ENCODE results near the gene ARHGAP29. TPM values are rescaled to one million over a fixed set of nuclear protein-coding genes. Genes with fewer than 3 reads are reported as not detected.

Gene ARHGAP29
- total RNA-seq, 1 donor from 2014 or later = 187 TPM

DNA sequence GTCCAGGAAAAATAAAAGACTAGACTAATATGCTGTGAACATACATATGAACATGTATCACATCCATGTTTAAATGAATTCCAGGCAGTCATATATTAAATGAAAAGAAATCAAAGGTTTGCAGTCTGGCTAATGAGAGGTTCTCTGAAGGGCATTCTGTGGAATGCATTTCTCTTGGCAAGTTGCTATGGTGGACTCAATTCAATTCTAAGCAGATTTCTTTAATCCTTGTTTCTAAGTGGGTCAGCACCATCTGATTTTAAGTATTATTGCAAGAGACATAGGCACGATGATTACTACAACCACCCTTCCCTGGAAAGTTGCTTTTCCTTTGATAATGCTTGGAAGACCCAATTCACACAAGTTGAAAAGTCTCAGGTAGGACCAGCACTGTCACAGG, 92.5 kb downstream of the ARHGAP29 start:
- no peaks in the 10 kb centered on the region for H3K9me3 Mint-ChIP-seq (ENCODE audit: unreplicated experiment)
- peaks cover 43% of the 10 kb centered on the region for H3K4me1 Mint-ChIP-seq (ENCODE audit: unreplicated experiment)
- H3K36me3 Mint-ChIP-seq (ENCODE audit: unreplicated experiment) = no peaks in the 10 kb centered on the region
- no peak overlapping the region for H3K27ac Mint-ChIP-seq (ENCODE audit: unreplicated experiment)
- H3K4me3 Mint-ChIP-seq (ENCODE audit: unreplicated experiment) = no peak overlapping the region
- no peak for DNase-seq (ENCODE audit: extremely low spot score, unreplicated experiment)
- TF ChIP-seq, protein P1, sequence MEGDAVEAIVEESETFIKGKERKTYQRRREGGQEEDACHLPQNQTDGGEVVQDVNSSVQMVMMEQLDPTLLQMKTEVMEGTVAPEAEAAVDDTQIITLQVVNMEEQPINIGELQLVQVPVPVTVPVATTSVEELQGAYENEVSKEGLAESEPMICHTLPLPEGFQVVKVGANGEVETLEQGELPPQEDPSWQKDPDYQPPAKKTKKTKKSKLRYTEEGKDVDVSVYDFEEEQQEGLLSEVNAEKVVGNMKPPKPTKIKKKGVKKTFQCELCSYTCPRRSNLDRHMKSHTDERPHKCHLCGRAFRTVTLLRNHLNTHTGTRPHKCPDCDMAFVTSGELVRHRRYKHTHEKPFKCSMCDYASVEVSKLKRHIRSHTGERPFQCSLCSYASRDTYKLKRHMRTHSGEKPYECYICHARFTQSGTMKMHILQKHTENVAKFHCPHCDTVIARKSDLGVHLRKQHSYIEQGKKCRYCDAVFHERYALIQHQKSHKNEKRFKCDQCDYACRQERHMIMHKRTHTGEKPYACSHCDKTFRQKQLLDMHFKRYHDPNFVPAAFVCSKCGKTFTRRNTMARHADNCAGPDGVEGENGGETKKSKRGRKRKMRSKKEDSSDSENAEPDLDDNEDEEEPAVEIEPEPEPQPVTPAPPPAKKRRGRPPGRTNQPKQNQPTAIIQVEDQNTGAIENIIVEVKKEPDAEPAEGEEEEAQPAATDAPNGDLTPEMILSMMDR (IDR thresholded peaks at IDR 0.05) = no peak
- H3K27me3 Mint-ChIP-seq (ENCODE audit: unreplicated experiment) = no peaks in the 10 kb centered on the region

DNA sequence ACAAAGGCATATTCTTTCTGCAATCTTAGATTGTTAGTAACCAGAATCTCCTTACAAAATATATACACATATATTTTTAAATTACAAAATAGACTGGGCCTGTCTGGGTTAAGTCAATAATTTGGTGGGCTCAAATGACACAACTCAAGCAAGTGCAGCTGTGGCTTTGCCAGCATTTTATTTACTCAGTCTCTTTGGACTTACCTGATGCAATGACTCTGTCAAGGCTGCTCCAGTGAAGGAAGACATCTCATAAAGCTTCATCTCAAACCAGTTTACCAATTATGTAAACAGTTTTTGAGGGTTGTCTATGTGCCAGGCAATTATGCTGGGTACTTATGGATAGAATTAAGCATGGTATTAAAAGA, 93.6 kb downstream of the ARHGAP29 start:
- peak overlapping the region; percentile 84 for H3K27ac Mint-ChIP-seq (ENCODE audit: unreplicated experiment)
- no peak for DNase-seq (ENCODE audit: extremely low spot score, unreplicated experiment)
- H3K4me1 Mint-ChIP-seq (ENCODE audit: unreplicated experiment) = peaks cover 43% of the 10 kb centered on the region
- H3K36me3 Mint-ChIP-seq (ENCODE audit: unreplicated experiment) = no peaks in the 10 kb centered on the region
- TF ChIP-seq, protein P1 (IDR thresholded peaks at IDR 0.05) = no peak
- H3K4me3 Mint-ChIP-seq (ENCODE audit: unreplicated experiment) = no peak overlapping the region
- no peaks in the 10 kb centered on the region for H3K27me3 Mint-ChIP-seq (ENCODE audit: unreplicated experiment)
- H3K9me3 Mint-ChIP-seq (ENCODE audit: unreplicated experiment) = no peaks in the 10 kb centered on the region

DNA sequence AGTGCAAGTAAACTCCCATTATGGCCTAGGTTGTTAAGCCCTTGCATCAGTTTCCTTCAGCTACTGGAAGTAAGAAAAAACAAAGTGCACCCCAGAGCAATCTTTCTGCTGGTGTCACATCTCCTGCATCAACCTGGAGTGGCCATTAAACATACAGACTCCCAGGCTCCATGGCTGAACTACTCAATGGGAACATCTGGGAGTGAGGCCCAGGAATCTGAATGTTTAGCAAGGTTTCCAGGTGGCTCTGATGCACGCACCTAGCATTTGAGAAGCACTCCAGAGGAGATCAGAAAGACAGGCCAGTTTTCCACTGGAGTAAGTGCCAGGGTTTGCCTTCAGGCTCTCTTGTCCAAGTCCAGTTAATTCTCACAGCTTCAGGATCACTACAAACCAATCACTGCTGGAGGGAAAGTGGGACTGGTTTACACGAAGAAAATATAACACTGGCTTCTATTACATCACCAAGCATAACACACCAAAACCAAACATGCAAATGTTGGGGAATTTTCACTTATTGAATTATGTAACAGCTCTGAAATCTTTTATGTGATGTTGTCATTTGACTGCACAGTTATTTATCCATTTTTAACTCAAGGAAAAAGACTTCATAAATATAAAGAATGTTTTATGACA, 94.1 kb downstream of the ARHGAP29 start:
- Mint-ChIP-seq H3K27ac (ENCODE audit: unreplicated experiment) (peak overlapping the region; percentile 84), H3K4me3 (ENCODE audit: unreplicated experiment) (no peak overlapping the region), H3K27me3 (ENCODE audit: unreplicated experiment) (no peaks in the 10 kb centered on the region), H3K36me3 (ENCODE audit: unreplicated experiment) (no peaks in the 10 kb centered on the region), H3K9me3 (ENCODE audit: unreplicated experiment) (no peaks in the 10 kb centered on the region), H3K4me1 (ENCODE audit: unreplicated experiment) (peaks cover 43% of the 10 kb centered on the region)
- DNase-seq (ENCODE audit: extremely low spot score, unreplicated experiment) = no peak
- TF ChIP-seq, protein P1 (IDR thresholded peaks at IDR 0.05) = no peak

DNA sequence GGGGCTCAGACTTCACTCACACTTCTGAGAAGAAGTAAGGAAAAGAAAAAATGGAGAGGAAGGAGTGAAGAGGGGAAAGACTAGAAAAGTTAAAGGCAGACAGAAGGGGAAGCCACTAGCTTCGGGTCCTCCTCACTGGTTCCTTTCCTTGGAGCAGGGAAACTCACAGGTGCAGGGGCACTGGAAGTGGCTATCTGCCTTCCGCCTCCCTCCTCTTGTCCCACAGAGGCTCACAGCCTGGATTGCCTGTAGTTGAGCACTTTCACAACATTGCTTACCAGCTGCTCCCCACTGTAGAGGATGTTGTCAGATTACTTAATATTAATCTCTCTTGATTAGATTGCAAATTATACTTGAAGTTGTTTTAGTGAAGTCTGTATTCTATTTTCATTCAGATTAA, 94.8 kb downstream of the ARHGAP29 start:
- Mint-ChIP-seq H3K4me1 (ENCODE audit: unreplicated experiment) (peaks cover 43% of the 10 kb centered on the region), H3K27me3 (ENCODE audit: unreplicated experiment) (no peaks in the 10 kb centered on the region), H3K4me3 (ENCODE audit: unreplicated experiment) (no peak overlapping the region), H3K9me3 (ENCODE audit: unreplicated experiment) (no peaks in the 10 kb centered on the region), H3K36me3 (ENCODE audit: unreplicated experiment) (no peaks in the 10 kb centered on the region), H3K27ac (ENCODE audit: unreplicated experiment) (peak overlapping the region; percentile 84)
- no peak for DNase-seq (ENCODE audit: extremely low spot score, unreplicated experiment)
- TF ChIP-seq, protein P1 (IDR thresholded peaks at IDR 0.05) = no peak

DNA sequence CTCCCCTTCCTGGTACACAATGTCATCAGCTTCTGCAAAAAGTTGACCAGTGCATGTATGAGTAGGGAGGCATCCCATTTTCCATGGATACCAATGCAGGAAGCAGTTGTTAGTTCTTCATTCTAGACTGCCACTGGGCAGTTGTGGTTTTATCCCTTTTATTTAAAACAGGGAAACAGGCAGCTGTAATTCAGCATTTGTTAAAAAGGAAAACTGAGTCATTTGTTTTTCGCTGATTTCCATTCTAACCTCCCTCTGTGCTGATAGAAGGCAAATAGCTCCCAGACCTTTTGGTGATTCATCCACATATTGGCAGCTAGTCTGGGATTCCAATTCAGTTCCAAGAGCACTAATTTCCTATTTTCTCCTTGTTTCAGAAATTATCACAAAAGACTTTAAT, 95.4 kb downstream of the ARHGAP29 start:
- DNase-seq (ENCODE audit: extremely low spot score, unreplicated experiment) = no peak
- Mint-ChIP-seq H3K27ac (ENCODE audit: unreplicated experiment) (peak overlapping the region; percentile 84), H3K4me3 (ENCODE audit: unreplicated experiment) (no peak overlapping the region), H3K36me3 (ENCODE audit: unreplicated experiment) (no peaks in the 10 kb centered on the region), H3K9me3 (ENCODE audit: unreplicated experiment) (no peaks in the 10 kb centered on the region), H3K4me1 (ENCODE audit: unreplicated experiment) (peaks cover 40% of the 10 kb centered on the region), H3K27me3 (ENCODE audit: unreplicated experiment) (no peaks in the 10 kb centered on the region)
- TF ChIP-seq, protein P1 (IDR thresholded peaks at IDR 0.05) = no peak
